Stimulated activated CD4-positive, alpha-beta T cell treated with anti-CD3 and anti-CD28 coated beads, Interleukin-15, amount 100 ng/mL, for 1 hour (primary cell): ENCODE data around the gene UBASH3B.

ENCODE experiments used
- DNase-seq, 2 donors: peaks; one replicate each; pipeline ENCODE4 v3.0.0-alpha.2; 2020; ENCODE audit warnings: low read depth in 1 of 2, low spot score in 1 of 2

Gene UBASH3B

GRCh38 chr11:122706291-122707088 lies 51.0 kb downstream of the UBASH3B start:
- no peak for DNase-seq

DNA sequence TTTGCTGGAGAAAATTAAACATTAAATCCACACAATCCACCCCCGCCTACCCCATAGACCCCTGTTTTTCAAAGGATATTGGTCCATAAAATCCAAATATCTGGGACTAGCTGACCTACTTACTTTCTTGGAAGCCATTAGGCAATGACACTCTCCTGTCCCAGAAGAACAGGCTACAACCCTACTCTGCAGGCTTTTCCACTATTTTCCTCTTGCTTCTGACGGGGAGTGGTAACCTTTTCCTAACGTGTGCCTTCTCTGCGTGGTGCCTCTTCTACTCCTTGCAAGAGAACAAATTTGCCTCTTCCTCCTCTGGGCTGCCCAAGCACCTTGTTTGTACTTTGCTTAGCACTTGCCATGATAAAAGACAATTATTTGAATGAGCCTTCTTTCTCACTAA lies 51.6 kb downstream of the UBASH3B start:
- DNase-seq: no peak

DNA sequence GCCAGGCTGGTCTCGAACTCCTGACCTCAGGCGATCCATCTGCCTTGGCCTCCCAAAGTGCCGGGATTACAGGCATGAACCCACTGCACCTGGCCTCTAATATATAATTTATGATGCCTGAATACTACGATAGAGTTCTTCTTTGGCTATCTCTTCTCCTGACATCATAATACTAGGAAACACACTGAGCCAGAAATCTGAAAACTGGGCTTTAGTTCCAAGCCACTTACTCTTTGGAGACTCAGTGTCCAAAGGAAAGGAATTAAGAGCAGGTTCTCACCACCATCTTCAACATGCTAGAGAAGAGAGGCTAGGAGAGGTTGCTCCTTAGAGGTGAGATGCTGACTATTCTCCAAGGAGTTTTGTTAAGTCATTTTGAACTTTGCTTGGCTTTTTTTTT lies 52.4 kb downstream of the UBASH3B start:
- no peak for DNase-seq

DNA sequence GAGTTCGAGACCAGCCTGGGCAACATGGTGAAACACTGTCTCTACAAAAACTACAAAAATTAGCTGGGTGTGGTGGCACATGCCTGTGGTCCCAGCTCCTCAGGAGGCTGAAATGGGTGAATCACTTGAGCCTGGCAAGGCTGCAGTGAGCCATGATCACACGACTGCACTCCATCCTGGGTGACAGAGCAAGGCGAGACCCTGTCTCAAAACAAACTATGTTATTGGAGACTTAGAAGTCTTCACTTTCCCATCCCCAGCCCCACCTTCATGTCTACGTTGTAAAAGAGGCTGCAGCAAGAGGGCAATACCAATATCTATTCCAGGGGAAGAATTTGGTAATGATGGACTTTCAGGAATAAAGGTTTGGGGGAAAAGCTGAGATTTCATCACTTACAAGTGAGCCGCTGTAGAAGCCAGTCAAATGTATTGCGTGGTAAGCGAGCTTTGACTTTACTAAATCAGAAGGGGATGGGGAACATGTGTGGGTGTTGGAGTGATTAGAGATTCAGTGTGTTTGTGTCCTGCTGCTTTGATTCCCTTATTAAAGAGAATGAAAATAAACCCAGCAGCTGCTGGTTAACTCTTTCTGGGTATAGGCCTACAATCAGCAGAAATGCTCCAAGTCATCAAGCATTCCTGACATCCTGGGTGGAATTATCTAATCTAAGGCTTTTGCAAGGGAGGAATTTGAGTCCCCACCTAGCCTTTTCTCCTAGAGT lies 53.7 kb downstream of the UBASH3B start:
- no peak for DNase-seq

DNA sequence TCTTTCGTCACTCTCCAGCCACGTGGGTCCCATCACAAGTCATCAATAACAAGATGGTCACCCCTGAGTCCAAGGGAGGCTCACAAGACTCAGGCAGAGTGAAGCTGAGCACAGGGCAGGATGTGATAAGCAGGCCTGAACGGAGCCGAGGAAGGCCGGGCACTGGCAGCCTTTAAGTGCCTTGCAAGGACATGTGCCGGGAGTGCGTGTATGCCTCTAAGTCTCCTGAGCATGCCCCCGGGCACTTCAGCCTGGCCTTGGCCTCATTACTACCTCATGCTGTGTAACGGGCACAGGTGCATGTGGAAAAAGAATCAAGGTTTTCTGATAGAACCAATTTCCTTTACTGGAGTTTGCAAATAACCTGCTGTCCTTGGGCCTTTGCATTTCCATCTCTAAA lies 55.8 kb downstream of the UBASH3B start:
- DNase-seq: no peak

GRCh38 chr11:122711831-122712381 lies 56.4 kb downstream of the UBASH3B start:
- no peak for DNase-seq

GRCh38 chr11:122714004-122714403 lies 58.5 kb downstream of the UBASH3B start:
- no peak for DNase-seq

DNA sequence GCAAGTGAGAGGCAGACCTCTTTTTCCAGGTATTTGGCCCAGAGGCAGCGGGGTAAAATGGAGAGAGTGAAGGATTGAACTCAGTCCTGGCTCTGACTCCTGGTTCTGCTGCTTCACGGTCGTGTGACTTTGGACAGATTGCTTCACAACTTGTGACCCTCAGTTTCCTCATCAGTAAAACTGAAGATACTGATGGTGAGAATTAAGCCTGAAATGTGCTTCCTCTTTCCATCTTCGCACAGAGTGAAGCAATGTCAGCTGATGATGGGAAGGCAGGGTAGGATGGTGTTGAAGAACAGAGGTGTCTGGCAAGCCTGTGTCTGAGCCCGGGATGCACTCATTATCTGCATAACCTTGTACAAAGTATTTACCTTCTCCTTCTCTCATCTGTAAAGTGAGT lies 59.0 kb downstream of the UBASH3B start:
- no peak for DNase-seq

DNA sequence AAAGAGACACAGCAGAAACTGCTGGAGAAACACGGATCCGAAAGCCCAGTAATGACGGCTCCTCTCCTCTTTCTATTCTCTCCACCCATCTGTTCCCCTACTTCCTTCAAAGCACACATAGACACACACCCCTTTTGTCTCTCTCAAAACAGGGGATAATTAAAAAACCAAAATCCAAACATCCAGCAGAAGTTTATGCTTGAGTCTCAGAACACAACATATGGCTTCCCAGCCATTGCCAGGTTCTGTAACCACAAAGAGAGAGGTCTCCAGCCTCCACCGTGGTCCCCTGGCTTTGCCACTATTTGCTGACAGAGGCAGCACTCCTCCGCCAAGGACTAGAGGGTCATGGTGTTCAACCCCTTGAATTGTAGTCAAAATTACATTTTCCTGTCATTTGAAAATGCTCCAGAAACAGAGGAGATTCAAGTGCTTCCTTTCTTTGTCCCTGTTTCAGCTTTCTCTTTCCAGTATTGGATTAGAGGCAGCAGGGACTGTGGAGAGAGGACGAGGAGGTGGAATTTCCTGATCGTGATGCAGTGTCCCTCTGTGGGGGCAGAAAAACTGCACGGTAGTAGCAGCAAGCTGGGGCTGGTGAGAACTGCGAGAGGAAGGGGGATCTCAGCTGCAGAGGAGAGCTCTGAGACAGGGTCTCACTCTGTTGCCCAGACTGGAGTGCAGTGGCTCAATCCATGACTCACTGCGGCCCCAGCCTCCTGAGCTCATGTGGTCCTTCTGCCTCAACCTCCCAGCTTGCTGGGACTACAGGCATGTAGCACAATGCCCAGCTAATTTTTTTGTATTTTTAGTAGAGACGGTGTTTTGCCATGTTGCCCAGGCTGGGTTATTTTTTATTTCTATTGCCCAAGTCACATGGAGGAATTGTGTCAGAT lies 60.3 kb downstream of the UBASH3B start:
- DNase-seq: no peak

DNA sequence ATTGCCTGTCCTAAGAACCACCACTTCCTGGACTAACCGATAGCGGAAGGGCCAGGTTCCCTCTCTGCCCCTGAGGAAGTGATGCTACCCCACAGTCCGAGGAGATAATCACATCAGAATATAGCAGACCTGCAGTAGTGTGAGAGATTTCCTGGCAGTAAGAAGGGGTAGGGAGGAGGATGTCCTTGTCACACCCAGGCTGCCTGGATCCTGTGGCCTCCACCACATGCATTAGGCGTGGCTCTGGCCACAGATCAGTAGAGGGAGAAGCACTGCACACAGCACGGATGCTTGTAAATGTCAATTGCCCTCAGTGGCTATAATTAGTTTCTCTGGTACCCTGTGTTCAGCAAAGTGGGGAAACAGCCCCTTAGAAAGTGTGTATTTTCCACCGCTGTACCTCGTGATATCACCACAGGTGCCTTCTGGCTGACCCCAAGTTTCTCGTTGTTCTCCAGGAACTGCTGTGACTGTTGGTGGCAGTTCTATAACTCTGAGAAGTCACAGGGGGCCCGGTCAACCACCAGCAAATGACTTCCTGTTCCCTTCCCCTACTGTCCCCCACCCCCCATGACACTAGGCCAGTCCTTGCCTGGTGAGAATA lies 61.8 kb downstream of the UBASH3B start:
- DNase-seq: no peak

GRCh38 chr11:122720107-122720881 lies 64.8 kb downstream of the UBASH3B start:
- DNase-seq: no peak

- DNase-seq: no peak
These were observed 65.9 kb downstream of the UBASH3B start for GRCh38 chr11:122721201-122721963.

DNA sequence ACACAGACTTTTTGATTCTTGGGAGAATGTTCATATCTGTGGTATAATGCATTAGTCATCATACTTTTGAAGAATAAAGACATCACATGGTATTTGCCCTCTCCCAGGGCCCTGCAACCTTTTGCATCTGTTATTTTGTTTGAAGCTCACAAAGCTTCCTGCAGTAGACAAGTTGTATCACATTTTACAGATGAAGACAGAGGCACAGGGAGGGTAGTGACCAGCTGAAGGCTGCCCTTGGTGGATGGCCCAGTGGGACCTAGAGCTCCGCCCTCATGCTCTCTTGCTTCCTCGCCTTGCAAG lies 66.4 kb downstream of the UBASH3B start:
- DNase-seq: no peak

GRCh38 chr11:122723106-122723505 lies 67.6 kb downstream of the UBASH3B start:
- no peak for DNase-seq

DNA sequence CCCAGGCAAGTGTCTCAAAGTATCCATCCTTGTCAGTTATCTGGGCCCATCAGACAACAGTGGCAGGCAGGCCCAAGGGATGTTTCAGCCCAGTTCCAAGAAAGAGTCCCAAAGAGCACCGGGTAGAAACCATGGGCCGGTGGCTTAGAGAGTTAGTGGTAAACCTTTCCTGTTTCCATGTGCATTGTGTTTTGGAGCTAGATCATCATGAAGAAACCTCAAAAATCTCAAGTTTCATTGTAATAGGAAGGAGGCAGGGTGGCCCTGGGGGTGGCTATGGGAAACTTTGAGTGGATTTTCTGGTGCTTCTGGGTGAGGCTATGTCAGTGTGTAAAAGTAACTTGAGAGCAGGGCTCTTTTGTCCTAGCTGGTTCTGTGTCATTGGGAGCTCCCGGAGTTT lies 68.1 kb downstream of the UBASH3B start:
- no peak for DNase-seq

DNA sequence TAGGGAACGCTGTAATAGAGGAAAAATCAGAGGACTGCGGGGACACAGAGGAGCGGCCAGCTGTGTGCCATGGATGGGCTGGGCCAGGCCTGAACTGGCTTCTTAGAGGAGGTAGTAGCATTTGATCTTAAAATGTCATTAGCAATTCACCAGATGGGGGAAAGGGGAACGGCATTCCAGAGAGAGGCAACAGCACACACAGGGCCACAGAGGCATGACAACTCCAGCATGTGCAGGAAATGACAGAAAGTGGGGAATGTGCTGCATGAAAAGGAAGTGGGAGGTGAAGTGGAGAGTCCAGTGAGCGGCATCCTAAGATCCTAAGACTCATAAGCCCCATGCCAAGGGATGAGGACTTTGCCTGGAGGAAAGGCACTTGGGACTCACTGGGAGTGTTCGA lies 69.0 kb downstream of the UBASH3B start:
- DNase-seq: no peak

DNA sequence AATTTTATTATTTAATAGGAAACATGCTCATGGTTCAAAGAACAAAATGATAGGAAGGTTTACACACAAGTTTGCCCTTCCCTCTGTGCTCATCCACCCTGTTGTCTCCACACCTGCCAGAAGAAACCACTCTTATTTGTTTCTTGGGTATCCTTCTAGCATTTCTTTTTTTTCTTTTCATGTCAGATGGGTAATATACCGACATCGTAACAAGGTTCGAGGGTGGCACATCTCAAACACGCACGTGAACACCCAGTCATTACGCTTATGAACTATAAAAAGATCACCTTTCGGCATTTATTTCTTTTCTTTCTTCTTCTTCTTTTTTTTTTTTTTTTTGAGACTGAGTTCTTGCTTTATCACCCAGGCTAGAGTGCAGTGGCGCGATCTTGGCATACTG lies 70.5 kb downstream of the UBASH3B start:
- DNase-seq: no peak

DNA sequence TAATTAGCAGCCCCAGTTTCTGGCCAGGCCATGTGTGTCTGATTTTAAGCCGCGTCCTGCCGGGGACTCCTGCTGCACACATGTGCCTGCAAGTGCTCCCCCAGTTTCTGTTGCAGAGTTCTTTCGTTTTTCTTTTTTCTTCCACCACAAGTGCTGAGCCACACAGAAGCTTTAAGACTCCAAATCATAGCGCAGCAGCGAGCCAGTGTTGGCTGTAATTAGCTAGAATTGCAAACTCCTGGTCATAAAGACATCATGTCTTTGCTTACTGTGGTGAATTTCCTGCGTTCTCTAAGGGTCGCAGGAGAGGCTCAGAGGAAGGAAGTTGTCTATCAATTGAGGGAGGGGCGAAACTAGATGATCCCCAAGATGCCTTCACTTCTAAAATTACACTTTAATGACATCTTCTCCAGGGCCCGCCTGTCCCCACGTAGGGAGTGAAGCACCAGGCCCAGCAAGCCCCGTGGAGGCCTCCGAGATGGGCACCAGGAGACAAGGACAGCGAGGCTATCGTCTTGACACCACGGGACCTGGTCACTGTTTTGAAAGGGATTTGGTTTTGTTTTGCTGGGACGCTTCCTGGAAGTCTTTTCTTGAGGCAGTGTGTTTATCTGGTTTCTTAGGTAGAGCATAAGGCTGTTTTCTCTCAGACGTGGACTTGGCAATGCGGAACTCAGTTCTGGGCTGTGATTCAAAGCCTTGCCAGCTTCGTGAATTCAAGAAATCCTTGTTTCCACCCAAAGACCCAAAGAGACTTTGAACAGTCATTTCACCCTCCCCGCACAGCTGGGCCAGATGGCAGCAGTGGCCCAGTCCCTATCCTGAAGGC lies 71.8 kb downstream of the UBASH3B start:
- DNase-seq: no peak

GRCh38 chr11:122728561-122728960 lies 73.0 kb downstream of the UBASH3B start:
- no peak for DNase-seq
